ENCODE data around the gene ERH. TPM values are rescaled to one million over a fixed set of nuclear protein-coding genes. Genes with fewer than 3 reads are reported as not detected.
A peak's percentile ranks its signal among the peaks of the same experiment; 100 is the strongest.

The ERH gene
- total RNA-seq, 6 experiments from 2014 or later, result 46.0 to 71.7 (median 68.5) TPM

GRCh38 chr14:69337984-69338383 is 60.1 kb downstream of the ERH start:
- no peaks in the 10 kb centered on the region for H3K27me3 ChIP-seq
- WGBS (ENCODE audit: insufficient coverage, low coverage, low lambda C conversion rate, missing lambda C conversion rate), result 86% methylated on average over 1 of the region's 5 CpGs
- DNase-seq, result no peak
- H3K4me1 ChIP-seq, result no peaks in the 10 kb centered on the region
- H3K36me3 ChIP-seq, result no peaks in the 10 kb centered on the region
- H3K4me3 ChIP-seq, result no peak overlapping the region
- H3K9me3 ChIP-seq, result no peaks in the 10 kb centered on the region
- no peak for ATAC-seq
- no peak overlapping the region for H3K27ac ChIP-seq
- intact Hi-C loops (cut with DNase I), result no loop called here
- no peak for TF ChIP-seq POLR2A (IDR thresholded peaks at IDR 0.05)
- TF ChIP-seq, protein P1, sequence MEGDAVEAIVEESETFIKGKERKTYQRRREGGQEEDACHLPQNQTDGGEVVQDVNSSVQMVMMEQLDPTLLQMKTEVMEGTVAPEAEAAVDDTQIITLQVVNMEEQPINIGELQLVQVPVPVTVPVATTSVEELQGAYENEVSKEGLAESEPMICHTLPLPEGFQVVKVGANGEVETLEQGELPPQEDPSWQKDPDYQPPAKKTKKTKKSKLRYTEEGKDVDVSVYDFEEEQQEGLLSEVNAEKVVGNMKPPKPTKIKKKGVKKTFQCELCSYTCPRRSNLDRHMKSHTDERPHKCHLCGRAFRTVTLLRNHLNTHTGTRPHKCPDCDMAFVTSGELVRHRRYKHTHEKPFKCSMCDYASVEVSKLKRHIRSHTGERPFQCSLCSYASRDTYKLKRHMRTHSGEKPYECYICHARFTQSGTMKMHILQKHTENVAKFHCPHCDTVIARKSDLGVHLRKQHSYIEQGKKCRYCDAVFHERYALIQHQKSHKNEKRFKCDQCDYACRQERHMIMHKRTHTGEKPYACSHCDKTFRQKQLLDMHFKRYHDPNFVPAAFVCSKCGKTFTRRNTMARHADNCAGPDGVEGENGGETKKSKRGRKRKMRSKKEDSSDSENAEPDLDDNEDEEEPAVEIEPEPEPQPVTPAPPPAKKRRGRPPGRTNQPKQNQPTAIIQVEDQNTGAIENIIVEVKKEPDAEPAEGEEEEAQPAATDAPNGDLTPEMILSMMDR (IDR thresholded peaks at IDR 0.05), result no peak

DNA sequence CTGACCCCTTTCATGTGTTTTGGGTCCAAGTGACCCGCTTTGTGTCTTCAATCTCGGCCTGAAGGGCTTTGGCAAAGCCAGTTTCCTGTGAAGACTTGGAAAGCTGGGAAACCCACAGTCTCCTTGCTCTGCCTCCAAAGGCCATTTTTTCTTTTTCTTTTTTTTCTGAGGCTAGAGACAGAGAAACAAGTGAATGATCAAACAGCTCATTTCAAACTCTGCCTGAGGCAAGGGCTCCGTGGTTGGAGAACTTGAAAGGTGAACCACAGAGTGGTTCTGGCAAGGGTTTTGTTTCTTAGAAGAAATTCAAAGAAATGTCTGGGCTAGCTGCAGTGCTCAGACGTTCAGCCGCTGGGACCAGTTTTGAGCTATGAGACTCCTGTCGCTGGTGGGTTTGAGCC is 62.7 kb downstream of the ERH start:
- intact Hi-C loops (cut with DNase I), result no loop called here
- Histone ChIP-seq H3K4me3 (no peak overlapping the region), H3K4me1 (no peaks in the 10 kb centered on the region), H3K36me3 (no peaks in the 10 kb centered on the region), H3K9me3 (no peaks in the 10 kb centered on the region), H3K27me3 (no peaks in the 10 kb centered on the region), H3K27ac (no peak overlapping the region)
- DNase-seq, result no peak
- TF ChIP-seq POLR2A (IDR thresholded peaks at IDR 0.05), result no peak
- TF ChIP-seq, protein P1 (IDR thresholded peaks at IDR 0.05), result no peak
- 40% methylated on average over 5 of the region's 6 CpGs for WGBS (ENCODE audit: insufficient coverage, low coverage, low lambda C conversion rate, missing lambda C conversion rate)
- no peak for ATAC-seq

GRCh38 chr14:69334576-69334975 is 63.5 kb downstream of the ERH start:
- intact Hi-C loops (cut with DNase I), result no loop called here
- peak in 1 of 3 donors; percentile 48 for DNase-seq

DNA sequence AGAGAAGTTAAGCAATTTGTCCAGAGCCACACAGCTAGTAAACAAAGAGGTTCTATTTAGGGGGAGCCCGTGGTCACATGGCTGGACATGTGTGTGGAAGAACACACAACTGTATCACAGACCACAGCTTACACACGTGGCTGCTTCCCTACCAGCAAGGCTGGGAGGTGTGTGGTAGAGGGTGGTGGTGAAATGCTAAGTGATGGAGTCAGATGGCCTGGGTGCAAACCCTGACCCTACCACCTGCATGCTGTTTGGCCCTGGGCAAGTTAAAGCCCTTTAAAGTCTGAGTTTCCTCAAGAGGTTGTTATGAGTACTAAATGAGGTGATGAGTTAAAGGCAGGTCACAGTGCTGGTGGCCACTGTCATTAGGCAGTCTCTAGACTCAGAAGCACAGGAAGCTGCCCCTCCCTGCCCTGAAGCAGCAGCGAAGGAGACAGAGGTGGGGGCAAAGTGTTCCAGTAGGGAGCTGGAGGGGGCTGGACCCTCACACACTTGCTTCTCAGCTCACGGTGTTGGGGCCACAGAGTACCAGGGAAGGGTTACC is 64.2 kb downstream of the ERH start:
- peak in 1 of 3 donors; percentile 26 for DNase-seq
- Histone ChIP-seq H3K27me3 (no peaks in the 10 kb centered on the region), H3K4me3 (no peak overlapping the region), H3K9me3 (no peaks in the 10 kb centered on the region), H3K4me1 (no peaks in the 10 kb centered on the region), H3K27ac (no peak overlapping the region), H3K36me3 (no peaks in the 10 kb centered on the region)
- ATAC-seq, result no peak
- 56% methylated on average over 3 of the region's 4 CpGs for WGBS (ENCODE audit: insufficient coverage, low coverage, low lambda C conversion rate, missing lambda C conversion rate)
- TF ChIP-seq, protein P1 (IDR thresholded peaks at IDR 0.05), result no peak
- no peak for TF ChIP-seq POLR2A (IDR thresholded peaks at IDR 0.05)
- intact Hi-C loops (cut with DNase I), result no loop called here

More at GRCh38 chr14:69334576-69334975, 63.5 kb downstream of the ERH start:
- no peaks in the 10 kb centered on the region for H3K9me3 ChIP-seq
- no peaks in the 10 kb centered on the region for H3K27me3 ChIP-seq
- no peak overlapping the region for H3K27ac ChIP-seq
- H3K4me1 ChIP-seq, result no peaks in the 10 kb centered on the region
- no peak overlapping the region for H3K4me3 ChIP-seq
- no peak for ATAC-seq
- WGBS (ENCODE audit: insufficient coverage, low coverage, low lambda C conversion rate, missing lambda C conversion rate), result 77% methylated on average over 4 of the region's 6 CpGs
- H3K36me3 ChIP-seq, result no peaks in the 10 kb centered on the region
- TF ChIP-seq, protein P1 (IDR thresholded peaks at IDR 0.05), result no peak
- no peak for TF ChIP-seq POLR2A (IDR thresholded peaks at IDR 0.05)
